Measurements from ENCODE around the gene PITPNC1.
"Not testable (repeated sequence)": the region's sequence is repeated elsewhere in the genome, so short reads cannot be mapped to it uniquely, and the experiment has no call there.

The PITPNC1 gene

GRCh38 chr17:67479148-67479547 lies 102.1 kb downstream of the PITPNC1 start:
- no peaks in the 10 kb centered on the region for H4K20me1 ChIP-seq (ENCODE audit: insufficient read depth)
- H3K4me2 ChIP-seq, result no peak overlapping the region
- peaks cover 24% of the 10 kb centered on the region for H3K4me1 ChIP-seq (ENCODE audit: low read depth, poor library complexity, severe bottlenecking)
- H3K9ac ChIP-seq, result no peak overlapping the region
- no peaks in the 10 kb centered on the region for H3K27me3 ChIP-seq (ENCODE audit: insufficient read depth, low read depth)
- H2AFZ ChIP-seq (ENCODE audit: low read depth), result no peak overlapping the region
- H3K36me3 ChIP-seq (ENCODE audit: insufficient read depth), result no peaks in the 10 kb centered on the region
- no peak overlapping the region for H3K4me3 ChIP-seq (IDR thresholded peaks at IDR 0.05; ENCODE audit: insufficient read depth, low read depth, low read length)
- no peak for TF ChIP-seq CTCF (conservative IDR thresholded peaks at IDR 0.05; ENCODE audit: low read depth, low read length)
- H3K27ac ChIP-seq, result no peak overlapping the region
- peaks cover 24% of the 10 kb centered on the region; the same call in 1 of the 2 replicates for H3K79me2 ChIP-seq (ENCODE audit: insufficient read depth, low read depth)

DNA sequence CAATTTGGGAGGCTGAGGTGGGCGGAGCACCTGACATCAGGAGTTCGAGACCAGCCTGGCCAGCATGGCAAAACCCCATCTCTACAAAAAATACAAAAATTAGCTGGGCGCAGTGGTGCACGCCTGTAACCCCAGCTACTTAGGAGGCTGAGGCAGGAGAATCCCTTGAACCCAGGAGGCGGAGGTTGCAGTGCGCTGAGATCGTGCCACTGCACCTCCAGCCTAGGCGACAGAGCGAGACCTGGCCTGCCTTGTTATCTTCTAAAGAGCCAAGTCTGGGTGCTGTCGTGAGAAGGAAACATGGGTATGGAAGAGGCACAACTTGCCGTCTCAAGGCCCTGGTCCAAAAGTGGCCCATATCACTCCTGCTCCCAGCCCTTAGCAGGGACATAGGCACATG lies 103.9 kb downstream of the PITPNC1 start:
- peaks cover 24% of the 10 kb centered on the region for H3K4me1 ChIP-seq (ENCODE audit: low read depth, poor library complexity, severe bottlenecking)
- not testable (repeated sequence) for H3K4me2 ChIP-seq; H2AFZ ChIP-seq (ENCODE audit: low read depth)

DNA sequence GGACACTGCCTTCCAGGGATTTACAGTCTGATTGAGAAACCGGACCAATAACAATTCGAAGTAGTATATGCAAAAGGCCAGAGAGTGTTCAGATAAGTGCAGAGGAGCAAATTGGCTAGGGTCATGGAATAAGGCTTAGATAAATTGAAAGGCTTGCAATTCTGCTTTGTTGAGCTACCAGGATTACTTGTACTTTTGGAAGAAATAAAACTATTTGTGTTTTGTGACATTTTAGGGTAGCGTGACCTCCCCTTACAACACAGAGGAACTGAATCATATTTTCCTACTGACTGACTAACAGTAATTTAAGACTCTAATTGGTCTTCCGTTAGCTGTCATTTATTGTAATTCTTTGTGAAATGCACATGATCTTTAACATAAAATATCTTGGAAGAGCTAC lies 104.7 kb downstream of the PITPNC1 start:
- H3K4me3 ChIP-seq (IDR thresholded peaks at IDR 0.05; ENCODE audit: insufficient read depth, low read depth, low read length), result no peak overlapping the region
- H3K36me3 ChIP-seq (ENCODE audit: insufficient read depth), result no peaks in the 10 kb centered on the region
- TF ChIP-seq CTCF (conservative IDR thresholded peaks at IDR 0.05; ENCODE audit: low read depth, low read length), result no peak
- no peak overlapping the region for H3K4me2 ChIP-seq
- no peak overlapping the region for H2AFZ ChIP-seq (ENCODE audit: low read depth)
- H3K79me2 ChIP-seq (ENCODE audit: insufficient read depth, low read depth), result peaks cover 20% of the 10 kb centered on the region; the same call in 1 of the 2 replicates
- H3K27ac ChIP-seq, result no peak overlapping the region
- no peak overlapping the region for H3K9ac ChIP-seq
- no peaks in the 10 kb centered on the region for H3K27me3 ChIP-seq (ENCODE audit: insufficient read depth, low read depth)
- H4K20me1 ChIP-seq (ENCODE audit: insufficient read depth), result no peaks in the 10 kb centered on the region
- H3K4me1 ChIP-seq (ENCODE audit: low read depth, poor library complexity, severe bottlenecking), result peaks cover 24% of the 10 kb centered on the region

More for the DNA sequence above, 103.9 kb downstream of the PITPNC1 start:
- H3K36me3 ChIP-seq (ENCODE audit: insufficient read depth); H3K27ac ChIP-seq; H3K4me3 ChIP-seq (IDR thresholded peaks at IDR 0.05; ENCODE audit: insufficient read depth, low read depth, low read length); H3K9ac ChIP-seq; H4K20me1 ChIP-seq (ENCODE audit: insufficient read depth); H3K27me3 ChIP-seq (ENCODE audit: insufficient read depth, low read depth): not testable (repeated sequence)
- peaks cover 23% of the 10 kb centered on the region; the same call in 1 of the 2 replicates for H3K79me2 ChIP-seq (ENCODE audit: insufficient read depth, low read depth)

GRCh38 chr17:67482764-67483163 lies 105.7 kb downstream of the PITPNC1 start:
- peaks cover 17% of the 10 kb centered on the region; the same call in 1 of the 2 replicates for H3K79me2 ChIP-seq (ENCODE audit: insufficient read depth, low read depth)
- no peak overlapping the region for H3K4me3 ChIP-seq (IDR thresholded peaks at IDR 0.05; ENCODE audit: insufficient read depth, low read depth, low read length)
- H4K20me1 ChIP-seq (ENCODE audit: insufficient read depth), result no peaks in the 10 kb centered on the region
- H3K4me2 ChIP-seq, result no peak overlapping the region
- no peak for TF ChIP-seq CTCF (conservative IDR thresholded peaks at IDR 0.05; ENCODE audit: low read depth, low read length)
- H3K4me1 ChIP-seq (ENCODE audit: low read depth, poor library complexity, severe bottlenecking), result peaks cover 19% of the 10 kb centered on the region
- no peaks in the 10 kb centered on the region for H3K27me3 ChIP-seq (ENCODE audit: insufficient read depth, low read depth)
- no peak overlapping the region for H3K9ac ChIP-seq
- no peak overlapping the region for H3K27ac ChIP-seq
- H3K36me3 ChIP-seq (ENCODE audit: insufficient read depth), result no peaks in the 10 kb centered on the region
- H2AFZ ChIP-seq (ENCODE audit: low read depth), result no peak overlapping the region

DNA sequence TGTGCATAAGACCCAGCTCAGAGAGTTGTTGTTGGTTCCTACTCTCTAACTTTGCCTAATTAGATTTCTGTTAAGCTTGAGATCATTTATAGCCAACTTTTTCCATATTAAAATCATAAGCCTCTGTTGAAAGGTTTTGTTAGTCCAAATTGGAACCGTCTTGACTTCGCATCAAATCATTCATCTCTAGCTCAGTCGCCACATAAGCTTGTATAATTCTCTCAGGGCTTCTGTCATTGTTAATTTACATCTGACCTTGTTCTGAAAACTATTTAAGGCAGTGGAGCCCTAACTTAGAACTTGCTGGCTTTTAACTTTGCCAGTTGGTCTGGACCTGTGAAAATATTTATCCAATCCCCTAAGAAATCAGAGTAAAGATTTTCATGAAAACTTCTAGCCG lies 107.2 kb downstream of the PITPNC1 start:
- Histone ChIP-seq H3K27me3 (ENCODE audit: insufficient read depth, low read depth) (no peaks in the 10 kb centered on the region), H3K4me3 (IDR thresholded peaks at IDR 0.05; ENCODE audit: insufficient read depth, low read depth, low read length) (no peak overlapping the region), H3K9ac (no peak overlapping the region), H3K4me1 (ENCODE audit: low read depth, poor library complexity, severe bottlenecking) (peaks cover 7% of the 10 kb centered on the region), H2AFZ (ENCODE audit: low read depth) (no peak overlapping the region), H3K27ac (no peak overlapping the region), H4K20me1 (ENCODE audit: insufficient read depth) (no peaks in the 10 kb centered on the region), H3K36me3 (ENCODE audit: insufficient read depth) (no peaks in the 10 kb centered on the region), H3K79me2 (ENCODE audit: insufficient read depth, low read depth) (peaks cover 17% of the 10 kb centered on the region; the same call in 1 of the 2 replicates), H3K4me2 (no peak overlapping the region)
- TF ChIP-seq CTCF (conservative IDR thresholded peaks at IDR 0.05; ENCODE audit: low read depth, low read length), result no peak
